ENCODE results near the gene NEU1.
A peak's percentile ranks its signal among the peaks of the same experiment; 100 is the strongest.
"Not testable (repeated sequence)": the region's sequence is repeated elsewhere in the genome, so short reads cannot be mapped to it uniquely, and the experiment has no call there.

NEU1 gene

DNA sequence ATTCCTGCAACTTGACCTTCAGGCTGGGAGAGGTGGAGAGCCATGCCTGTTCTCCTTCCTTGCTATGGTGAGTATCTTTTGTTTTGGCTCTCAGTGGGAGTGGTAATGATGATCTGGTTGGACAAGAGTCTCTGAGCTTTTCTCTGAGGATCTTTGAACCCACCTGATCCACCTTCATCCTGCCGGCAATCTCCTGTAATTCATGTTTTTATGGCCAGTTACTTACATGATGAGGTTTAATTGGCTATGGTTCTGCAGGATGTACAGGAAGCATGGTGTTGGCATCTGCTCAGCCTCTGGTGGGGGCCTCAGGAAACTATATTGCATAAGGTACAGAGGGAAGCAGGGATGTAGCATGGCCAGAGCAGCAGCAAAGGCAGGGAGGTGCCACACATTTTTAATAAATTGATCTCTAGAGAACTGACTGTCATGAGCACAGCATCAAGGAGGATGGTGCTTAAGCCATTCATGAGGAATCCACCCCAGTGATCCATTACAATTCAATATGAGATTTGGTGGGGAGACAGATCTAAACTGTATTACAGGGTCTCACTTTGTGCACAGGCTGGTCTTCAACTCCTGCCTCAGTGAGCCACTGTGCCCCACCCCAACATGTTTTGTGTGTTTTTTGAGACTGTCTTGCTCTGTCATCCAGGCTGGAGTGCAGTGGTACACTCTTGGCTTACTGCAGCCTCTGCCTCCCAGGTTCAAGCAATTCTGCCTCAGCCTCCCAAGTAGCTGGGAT, 25.1 kb downstream of the NEU1 start:
- peak in 1 of 2 experiments; percentile 13 for DNase-seq

DNA sequence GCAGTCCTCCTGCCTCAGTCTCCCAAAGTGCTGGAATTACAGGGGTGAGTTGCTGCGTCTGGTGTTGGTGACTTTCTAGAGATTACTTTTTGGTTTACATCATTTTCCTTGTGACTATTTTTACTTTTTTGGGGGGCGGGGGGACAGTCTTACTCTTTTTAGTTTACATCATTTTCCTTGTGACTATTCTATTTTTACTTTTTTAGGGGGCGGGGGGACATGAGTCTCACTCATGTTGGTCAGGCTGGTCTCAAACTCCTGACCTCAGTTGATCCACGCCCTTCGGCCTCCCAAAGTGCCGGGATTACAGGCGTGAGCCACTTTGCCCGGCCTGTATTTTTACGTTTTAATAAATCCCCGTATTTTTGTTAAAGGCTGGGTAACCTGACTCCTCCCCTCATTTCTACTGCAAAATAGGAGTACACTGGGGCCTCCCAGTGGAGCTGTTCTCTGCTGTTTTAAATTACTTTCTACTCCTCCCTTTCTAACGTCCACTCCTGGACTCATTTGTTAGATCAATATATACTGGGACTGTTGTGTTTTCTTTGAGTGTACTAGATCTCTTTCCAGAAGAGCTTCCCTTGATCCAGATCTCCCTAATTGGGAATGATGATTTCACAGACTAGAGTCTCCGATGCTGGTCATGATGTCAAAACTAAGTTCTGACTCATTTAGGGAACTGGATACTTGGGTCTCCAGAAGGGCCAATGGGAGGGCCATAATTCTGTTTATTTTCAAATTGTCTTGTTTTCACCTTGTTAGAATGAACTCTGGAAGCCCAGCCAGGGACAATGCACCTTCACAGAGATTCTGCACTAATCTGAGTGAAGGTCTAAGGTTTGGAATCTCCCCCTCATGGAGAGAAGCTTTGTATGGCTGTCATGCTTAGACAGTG, 25.9 kb downstream of the NEU1 start:
- no peak for DNase-seq

DNA sequence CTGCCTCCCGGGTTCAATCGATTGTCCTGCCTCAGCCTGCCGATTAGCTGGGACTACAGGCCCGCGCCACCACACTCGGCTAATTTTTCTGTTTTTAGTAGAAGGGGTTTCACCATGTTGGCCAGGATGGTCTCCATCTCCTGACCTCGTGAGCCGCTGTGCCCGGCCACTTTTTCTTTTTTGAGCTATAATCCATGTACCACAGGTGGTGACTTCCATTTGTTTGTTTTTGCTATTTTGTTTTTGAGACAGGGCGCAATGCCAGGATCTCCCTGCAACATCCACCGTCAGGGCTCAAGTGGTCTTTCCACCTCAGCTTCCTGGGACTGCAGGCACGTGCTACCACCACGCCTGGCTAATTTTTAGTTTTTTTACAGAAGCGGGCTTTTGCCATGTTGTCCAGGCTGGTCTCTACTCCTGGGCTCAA, 26.6 kb downstream of the NEU1 start:
- DNase-seq, result peak in 1 of 2 experiments; percentile 47

DNA sequence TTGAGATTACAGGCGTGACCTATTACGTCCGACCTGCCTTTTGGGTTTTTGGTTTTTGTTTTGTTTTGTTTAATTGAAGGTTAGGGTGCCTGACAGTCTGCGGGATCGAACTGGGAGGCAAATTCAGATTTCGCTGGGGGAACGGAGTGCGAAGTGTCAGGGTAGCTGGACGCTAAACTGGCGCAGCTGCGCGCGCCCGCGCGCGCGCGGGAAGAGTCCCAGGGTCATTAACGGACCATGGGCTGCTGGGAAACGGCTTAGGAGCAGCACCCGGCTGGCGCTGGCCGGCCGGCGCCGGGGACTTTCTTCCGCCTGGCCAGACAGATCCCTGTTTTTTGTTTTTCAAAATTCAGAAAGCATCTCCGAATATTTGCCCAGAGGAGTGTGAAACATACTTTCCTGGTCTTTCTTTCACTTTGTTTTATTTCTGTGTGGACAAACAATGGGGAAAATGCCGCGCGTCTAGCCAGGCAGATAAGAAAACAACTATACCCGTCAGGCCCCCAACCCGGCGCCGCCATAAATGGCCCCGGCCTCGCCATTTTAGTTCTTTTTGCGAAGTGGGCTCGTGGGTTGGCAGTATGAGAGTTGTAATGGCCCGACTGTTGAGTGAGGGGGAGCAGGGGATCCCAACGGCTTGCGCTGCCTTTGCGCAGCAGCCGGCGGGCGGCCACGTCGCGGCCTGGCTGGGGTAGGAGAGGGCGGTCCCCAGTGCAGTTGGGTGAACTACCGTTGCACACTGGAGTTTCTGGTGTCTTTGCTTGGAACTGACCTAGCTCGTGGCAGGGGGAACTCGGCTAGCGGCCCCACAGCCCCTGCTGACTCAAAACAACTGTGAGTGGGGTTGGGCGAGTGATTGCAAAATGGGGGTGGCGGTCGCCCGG, 28.0 kb downstream of the NEU1 start:
- peak; percentile 84 to 92 for DNase-seq

DNA sequence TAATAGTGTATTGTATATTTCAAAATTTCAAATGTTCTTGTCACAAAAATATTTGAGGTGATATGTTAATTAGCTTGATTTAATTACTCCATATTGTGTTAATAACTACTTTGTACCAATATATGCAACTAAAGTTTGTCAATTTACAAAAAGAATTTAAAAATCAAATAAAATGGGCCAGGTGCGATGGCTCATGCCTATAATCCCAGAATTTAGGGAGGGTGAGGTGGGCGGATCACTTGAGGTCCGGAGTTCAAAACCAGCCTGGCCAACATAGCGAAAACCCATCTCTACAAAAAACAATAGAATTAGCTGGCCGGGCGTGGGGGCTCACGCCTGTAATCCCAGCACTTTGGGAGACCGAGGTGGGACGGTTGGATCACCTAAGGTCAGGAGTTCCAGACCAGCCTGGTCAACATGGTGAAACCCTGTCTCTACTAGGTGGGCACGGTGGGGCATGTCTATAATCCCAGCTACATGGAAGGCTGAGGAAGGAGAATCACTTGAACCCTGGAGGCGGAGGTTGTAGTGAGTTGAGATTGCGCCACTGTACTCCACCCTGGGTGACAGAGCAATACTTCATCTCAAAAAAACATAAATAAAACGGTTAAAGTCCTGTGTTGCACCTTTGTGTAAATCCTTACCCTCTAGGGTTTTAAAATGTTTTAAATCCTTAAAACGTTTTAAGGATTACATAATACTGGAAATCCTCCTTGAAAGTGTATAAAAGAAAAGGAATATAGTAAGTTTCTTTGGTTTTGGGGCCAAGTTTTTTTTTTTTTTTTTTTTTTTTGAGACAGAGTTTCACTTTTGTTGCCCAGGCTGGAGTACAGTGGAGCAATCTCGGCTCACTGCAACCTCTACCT, 31.0 kb downstream of the NEU1 start:
- no peak for DNase-seq

DNA sequence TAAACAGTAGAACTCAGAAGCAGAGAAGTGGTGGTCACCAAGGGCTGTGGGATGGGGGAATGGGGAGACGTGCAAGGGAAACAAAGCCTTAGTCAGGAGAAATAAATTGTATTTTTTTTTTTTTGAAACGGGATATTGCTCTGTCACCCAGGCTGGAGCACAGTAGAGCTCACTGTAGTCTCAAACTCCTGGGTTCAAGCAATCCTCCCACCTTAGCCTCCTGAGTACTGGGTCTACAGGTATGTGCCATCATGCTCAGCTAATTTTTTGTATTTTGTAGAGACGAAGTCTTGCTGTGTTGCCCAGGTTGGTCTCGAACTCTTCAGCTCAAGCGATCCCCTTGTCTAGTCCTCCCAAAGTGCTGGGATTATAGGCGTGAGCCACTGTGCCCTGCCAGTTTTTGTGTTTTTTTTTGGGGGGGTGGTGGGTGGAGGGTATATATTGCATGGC, 31.7 kb downstream of the NEU1 start:
- DNase-seq, result no peak

DNA sequence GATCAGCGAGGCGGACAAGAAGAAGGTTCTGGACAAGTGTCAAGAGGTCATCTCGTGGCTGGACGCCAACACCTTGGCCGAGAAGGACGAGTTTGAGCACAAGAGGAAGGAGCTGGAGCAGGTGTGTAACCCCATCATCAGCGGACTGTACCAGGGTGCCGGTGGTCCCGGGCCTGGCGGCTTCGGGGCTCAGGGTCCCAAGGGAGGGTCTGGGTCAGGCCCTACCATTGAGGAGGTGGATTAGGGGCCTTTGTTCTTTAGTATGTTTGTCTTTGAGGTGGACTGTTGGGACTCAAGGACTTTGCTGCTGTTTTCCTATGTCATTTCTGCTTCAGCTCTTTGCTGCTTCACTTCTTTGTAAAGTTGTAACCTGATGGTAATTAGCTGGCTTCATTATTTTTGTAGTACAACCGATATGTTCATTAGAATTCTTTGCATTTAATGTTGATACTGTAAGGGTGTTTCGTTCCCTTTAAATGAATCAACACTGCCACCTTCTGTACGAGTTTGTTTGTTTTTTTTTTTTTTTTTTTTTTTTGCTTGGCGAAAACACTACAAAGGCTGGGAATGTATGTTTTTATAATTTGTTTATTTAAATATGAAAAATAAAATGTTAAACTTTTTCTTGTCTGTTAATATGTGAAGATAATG, 32.9 kb downstream of the NEU1 start:
- DNase-seq, result peak in 1 of 2 experiments; percentile 48

DNA sequence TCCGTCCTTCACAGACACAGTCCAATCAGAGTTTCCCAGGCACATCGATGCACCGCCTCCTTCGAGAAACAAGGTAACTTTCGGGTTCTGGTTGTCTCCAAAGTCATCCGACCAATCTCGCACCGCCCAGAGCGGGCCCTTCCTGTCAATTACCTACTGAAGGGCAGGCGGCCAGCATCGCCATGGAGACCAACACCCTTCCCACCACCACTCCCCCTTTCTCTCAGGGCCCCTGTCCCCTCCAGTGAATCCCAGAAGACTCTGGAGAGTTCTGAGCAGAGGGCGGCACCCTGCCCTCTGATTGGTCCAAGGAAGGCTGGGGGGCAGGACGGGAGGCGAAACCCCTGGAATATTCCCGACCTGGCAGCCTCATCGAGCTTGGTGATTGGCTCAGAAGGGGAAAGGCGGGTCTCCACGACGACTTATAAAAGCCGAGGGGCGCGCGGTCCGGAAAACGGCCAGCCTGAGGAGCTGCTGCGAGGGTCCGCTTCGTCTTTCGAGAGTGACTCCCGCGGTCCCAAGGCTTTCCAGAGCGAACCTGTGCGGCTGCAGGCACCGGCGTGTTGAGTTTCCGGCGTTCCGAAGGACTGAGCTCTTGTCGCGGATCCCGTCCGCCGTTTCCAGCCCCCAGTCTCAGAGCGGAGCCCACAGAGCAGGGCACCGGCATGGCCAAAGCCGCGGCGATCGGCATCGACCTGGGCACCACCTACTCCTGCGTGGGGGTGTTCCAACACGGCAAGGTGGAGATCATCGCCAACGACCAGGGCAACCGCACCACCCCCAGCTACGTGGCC, 35.1 kb downstream of the NEU1 start, which contains the start of gene HSPA1B:
HSPA1B (plus strand) TSS at position 453 of the 794 bp plus-strand sequence; CDS start at position 666, 213 bp downstream.
- peak; percentile 98 to 99 for DNase-seq

DNA sequence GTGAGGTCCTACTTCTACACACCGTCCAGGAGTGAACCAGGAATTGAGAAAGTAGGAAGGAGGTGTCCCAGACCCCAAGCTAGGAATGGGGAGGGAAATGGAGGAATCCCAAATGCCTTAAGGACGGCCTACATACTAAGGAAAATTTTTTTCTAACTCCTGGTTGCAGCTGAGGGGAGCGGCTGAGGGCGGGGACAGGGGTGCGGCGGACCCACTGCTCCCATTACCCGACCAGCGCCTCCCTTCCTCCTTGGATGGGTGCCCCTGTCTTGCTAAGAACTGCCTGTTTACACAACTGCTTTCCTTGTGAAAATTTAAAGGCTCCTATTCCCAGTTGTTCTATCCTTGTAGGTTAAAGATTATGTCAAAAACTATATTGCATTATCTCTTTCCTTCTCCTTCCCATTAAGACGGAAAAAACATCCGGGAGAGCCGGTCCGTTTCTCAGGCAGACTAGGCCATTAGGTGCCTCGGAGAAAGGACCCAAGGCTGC, 35.8 kb downstream of the NEU1 start:
- DNase-seq, result peak in 1 of 2 experiments; percentile 64

DNA sequence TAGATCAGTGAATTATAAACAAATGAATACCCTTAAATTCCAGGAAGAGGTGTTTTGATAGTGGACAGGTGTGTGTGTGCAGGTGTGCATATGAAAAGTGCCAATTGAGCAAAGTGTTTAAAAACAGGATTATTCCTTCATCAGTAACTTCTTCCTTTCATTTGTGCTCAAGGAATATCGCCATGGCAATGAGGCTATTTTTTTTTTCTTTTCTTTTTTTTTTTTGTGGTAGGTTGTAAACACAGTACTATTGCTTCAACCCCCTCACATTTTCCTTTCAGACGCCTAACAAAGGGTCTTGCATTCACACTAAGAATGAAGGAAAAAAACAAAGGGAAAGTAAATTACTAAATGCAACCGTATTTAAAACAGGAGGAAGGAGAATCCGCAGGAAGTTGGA, 37.1 kb downstream of the NEU1 start:
- no peak for DNase-seq

DNA sequence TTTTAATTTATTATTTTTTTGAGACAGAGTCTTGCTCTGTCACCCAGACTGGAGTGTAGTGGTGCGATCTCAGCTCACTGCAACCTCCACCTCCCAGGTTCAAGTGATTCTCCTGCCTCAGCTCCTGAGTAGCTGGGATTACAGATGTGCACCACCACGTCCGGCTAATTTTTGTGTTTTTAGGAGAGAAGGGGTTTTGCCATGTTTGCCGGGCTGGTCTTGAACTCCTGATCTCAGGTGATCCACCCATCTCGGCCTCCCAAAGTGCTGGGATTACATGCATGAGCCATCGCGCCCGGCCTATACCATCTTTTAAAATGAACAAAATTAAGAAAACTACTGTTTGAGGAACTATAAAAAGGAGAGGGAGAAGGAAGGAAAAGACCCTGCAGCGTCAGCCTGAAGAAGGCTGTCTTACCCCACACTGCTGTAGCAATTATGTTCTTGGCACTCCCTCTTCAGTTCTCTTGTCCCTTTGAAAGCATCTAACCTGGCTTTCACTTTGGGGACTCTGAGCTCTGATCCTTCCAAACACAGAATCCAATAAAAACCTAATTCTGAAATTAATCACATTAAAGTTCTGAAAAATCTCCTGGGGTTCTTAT, 38.9 kb downstream of the NEU1 start:
- DNase-seq, result not testable (repeated sequence)

DNA sequence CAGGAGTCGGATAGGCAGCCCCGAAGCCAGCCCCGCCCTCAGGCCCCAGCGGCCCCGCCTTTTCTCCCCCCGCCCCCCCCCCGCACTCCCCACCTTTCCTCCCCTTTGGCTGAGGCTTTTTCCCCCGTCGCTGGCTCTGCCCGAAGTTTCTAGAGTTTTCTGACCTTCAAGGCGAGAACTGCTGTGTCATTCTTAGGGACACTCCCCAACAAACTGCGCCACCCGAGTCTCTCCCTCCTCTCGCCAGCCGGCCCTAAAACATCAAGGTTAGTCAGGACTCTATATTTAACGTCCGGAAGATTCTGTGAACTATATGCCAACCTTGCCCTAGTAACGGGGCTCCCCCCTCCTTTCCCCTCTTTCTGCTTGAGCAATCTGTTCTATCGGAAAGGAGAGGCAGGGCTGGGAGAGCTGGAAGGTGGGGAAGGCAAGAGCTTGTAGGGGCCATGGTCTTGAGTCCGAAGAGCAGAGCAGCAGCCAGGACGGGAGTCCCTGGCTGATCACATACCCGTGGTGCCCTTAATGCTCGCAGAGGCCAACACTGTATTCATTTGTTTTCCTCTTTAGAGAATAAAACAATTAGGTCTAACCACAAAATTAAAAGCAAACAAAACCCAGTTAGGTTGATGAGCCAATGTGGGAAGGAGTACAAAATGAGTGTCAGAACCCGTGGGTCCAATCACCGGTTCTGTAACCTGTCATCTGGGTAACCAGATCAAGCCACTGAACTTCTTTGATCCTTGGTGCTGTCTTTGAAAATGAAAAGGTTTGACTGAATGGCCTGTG, 40.4 kb downstream of the NEU1 start:
- DNase-seq, result peak in 1 of 2 experiments; percentile 51

DNA sequence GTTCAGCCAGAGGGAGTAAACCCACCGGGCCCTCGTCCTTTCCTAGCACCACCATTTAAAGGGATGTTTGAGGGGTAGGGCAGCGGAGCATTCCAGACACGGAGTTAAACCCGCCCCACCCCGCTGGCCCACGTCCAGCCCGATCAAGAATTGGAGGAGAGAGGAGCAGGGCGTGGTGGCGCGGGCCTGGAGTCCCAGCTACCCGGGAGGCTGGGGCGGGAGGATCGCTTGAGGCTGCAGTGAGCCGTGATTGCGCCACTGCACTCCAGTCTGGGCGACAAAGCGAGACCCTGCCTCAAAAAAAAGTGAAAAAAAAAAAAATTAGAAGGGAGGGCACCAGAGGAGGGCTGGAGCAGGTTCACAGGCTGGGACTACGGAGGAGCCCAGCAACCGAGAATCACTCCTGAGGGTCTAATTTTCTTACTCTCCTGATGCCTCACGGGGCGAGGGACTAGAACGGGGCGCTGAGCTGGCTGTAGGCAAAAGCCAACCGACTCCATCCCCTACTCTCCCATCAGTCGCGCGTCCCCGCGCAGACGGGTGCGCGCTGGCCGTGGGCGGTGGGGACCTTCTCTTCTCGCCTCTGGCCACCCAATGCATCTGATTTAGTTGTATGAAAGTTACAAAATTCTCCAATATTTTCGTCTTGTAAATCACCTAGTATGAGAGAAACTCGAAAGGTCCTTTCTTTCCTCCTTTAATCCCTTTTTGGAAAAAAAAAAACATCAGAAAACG, 41.2 kb downstream of the NEU1 start:
- DNase-seq, result peak in 1 of 2 experiments; percentile 65

DNA sequence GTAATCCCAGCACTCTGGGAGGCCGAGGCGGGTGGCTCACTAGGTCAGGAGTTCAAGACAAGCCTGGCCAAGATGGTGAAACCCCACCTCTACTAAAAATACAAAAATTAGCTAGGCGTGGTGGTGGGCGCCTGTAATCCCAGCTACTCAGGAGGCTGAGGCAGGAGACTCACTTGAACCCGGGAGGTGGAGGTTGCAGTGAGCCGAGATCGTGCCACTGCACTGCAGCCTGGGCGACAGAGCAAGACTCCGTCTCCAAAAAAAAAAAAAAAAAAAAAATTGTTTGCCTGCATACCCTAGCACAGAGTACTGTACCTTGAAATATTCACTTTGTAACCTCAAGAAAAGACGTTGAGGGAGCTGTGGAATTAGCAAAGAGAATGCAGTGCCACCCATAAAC, 42.2 kb downstream of the NEU1 start:
- not testable (repeated sequence) for DNase-seq

DNA sequence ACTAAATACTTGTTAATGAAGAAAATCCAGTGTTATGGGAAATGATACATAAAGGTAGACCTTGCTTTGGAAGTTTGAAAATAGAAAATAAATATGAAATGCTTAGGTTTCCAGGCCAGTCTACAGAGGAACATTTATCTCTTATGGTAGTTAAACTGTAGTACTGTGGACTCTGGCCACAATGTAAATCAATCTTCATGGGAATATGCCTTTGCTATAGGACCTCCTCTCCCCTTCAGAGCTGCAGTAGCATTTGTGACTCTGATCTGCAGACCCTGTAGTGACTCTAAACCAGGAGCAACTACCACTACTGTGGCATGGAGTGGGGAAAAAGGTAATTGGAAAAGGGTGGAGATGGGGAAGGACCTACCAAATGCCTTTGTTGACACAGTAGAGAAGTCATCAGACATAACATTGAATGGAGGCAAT, 42.7 kb downstream of the NEU1 start:
- no peak for DNase-seq

DNA sequence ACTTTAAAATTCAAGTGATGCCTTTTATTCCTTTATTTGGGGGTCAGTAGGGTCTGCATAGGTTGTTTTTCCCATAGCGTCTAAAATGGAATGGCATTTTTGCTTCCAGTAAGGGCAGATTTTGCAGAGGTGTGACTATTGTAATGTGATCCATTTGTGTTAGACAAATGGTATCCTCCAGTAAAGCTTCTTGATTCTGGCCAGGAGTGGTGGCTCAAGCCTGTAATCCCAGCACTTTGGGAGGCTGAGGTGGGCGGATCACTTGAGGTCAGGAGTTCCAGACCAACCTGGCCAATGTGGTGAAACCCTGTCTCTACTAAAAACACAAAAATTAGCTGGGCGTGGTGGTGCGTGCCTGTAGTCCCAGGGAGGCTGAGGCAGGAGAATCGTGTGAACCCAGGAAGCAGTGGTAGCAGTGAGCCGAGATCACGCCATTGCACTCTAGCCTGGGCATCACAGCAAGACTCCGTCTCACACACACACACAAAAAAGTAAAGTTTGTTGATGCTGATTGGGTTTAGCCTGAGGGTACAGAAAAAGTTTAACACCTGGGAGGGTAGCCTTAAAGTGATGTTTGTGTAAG, 44.6 kb downstream of the NEU1 start:
- not testable (repeated sequence) for DNase-seq

DNA sequence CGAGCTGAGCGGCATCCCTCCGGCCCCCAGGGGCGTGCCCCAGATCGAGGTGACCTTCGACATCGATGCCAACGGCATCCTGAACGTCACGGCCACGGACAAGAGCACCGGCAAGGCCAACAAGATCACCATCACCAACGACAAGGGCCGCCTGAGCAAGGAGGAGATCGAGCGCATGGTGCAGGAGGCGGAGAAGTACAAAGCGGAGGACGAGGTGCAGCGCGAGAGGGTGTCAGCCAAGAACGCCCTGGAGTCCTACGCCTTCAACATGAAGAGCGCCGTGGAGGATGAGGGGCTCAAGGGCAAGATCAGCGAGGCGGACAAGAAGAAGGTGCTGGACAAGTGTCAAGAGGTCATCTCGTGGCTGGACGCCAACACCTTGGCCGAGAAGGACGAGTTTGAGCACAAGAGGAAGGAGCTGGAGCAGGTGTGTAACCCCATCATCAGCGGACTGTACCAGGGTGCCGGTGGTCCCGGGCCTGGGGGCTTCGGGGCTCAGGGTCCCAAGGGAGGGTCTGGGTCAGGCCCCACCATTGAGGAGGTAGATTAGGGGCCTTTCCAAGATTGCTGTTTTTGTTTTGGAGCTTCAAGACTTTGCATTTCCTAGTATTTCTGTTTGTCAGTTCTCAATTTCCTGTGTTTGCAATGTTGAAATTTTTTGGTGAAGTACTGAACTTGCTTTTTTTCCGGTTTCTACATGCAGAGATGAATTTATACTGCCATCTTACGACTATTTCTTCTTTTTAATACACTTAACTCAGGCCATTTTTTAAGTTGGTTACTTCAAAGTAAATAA, 45.3 kb downstream of the NEU1 start:
- not testable (repeated sequence) for DNase-seq
